Thyroid gland (tissue), 4 donors: ENCODE data around the gene WDR77.

ENCODE experiments used
- CTCF ChIP-seq, 6 experiments: fragments of 200-600 bp in 3 of 6; fragments of 450-650 bp in 3 of 6; sonication (generic) in 3 of 6; IDR thresholded peaks; one replicate each; pipeline ENCODE4 v1.5.1; 2016 to 2019; ENCODE audit warnings: antibody characterized with exemption in 6 of 6, mild to moderate bottlenecking in 2 of 6, inconsistent platforms in 1 of 6, moderate library complexity in 1 of 6
- POLR2A ChIP-seq, 2 donors: fragments of 450-650 bp; IDR thresholded peaks; one replicate each; pipeline ENCODE4 v1.6.1; 2017; ENCODE audit warnings: antibody characterized with exemption in 2 of 2, mild to moderate bottlenecking in 2 of 2, moderate library complexity in 1 of 2

GRCh38 chr1:111454859-111455641 is 6.0 kb upstream of the WDR77 start:
- no peak for TF ChIP-seq POLR2A (IDR thresholded peaks at IDR 0.05)
- no peak for TF ChIP-seq CTCF (IDR thresholded peaks at IDR 0.05)
